ENCODE data around the gene PKHD1. TPM values are rescaled to one million over a fixed set of nuclear protein-coding genes. Genes with fewer than 3 reads are reported as not detected.

PKHD1 gene
- total RNA-seq, 2 experiments from 2014 or later, result not detected

GRCh38 chr6:51600514-51600913, 486.9 kb downstream of the PKHD1 start:
- no peak overlapping the region for H3K4me3 Mint-ChIP-seq
- no peaks in the 10 kb centered on the region for H3K27me3 Mint-ChIP-seq
- no peaks in the 10 kb centered on the region for H3K4me1 Mint-ChIP-seq
- DNase-seq, result no peak
- no peaks in the 10 kb centered on the region for H3K36me3 Mint-ChIP-seq
- peaks cover 12% of the 10 kb centered on the region for H3K9me3 Mint-ChIP-seq
- no peak overlapping the region for H3K27ac Mint-ChIP-seq

- Mint-ChIP-seq H3K27me3 (no peaks in the 10 kb centered on the region), H3K9me3 (peaks cover 14% of the 10 kb centered on the region), H3K4me3 (no peak overlapping the region), H3K36me3 (no peaks in the 10 kb centered on the region), H3K4me1 (no peaks in the 10 kb centered on the region), H3K27ac (no peak overlapping the region)
- DNase-seq, result no peak
Measured at GRCh38 chr6:51598171-51598570, 489.2 kb downstream of the PKHD1 start.

- no peak for DNase-seq
- Mint-ChIP-seq H3K27me3 (no peaks in the 10 kb centered on the region), H3K4me1 (no peaks in the 10 kb centered on the region), H3K36me3 (no peaks in the 10 kb centered on the region), H3K9me3 (peaks cover 14% of the 10 kb centered on the region), H3K4me3 (no peak overlapping the region), H3K27ac (no peak overlapping the region)
Measured at GRCh38 chr6:51594981-51595380, 492.4 kb downstream of the PKHD1 start.

- no peak for DNase-seq
- no peak overlapping the region for H3K27ac Mint-ChIP-seq
Measured at GRCh38 chr6:51585264-51585663, 502.1 kb downstream of the PKHD1 start.

GRCh38 chr6:51584163-51584562, 503.2 kb downstream of the PKHD1 start:
- DNase-seq, result no peak
- no peak overlapping the region for H3K4me3 Mint-ChIP-seq
- H3K36me3 Mint-ChIP-seq, result no peaks in the 10 kb centered on the region
- H3K27ac Mint-ChIP-seq, result no peak overlapping the region
- no peaks in the 10 kb centered on the region for H3K27me3 Mint-ChIP-seq
- peaks cover 10% of the 10 kb centered on the region for H3K9me3 Mint-ChIP-seq
- H3K4me1 Mint-ChIP-seq, result no peaks in the 10 kb centered on the region

More at GRCh38 chr6:51585264-51585663, 502.1 kb downstream of the PKHD1 start:
- H3K4me3 Mint-ChIP-seq, result no peak overlapping the region
- peaks cover 10% of the 10 kb centered on the region for H3K9me3 Mint-ChIP-seq
- no peaks in the 10 kb centered on the region for H3K36me3 Mint-ChIP-seq
- no peaks in the 10 kb centered on the region for H3K4me1 Mint-ChIP-seq
- no peaks in the 10 kb centered on the region for H3K27me3 Mint-ChIP-seq

- no peaks in the 10 kb centered on the region for H3K4me1 Mint-ChIP-seq
- no peaks in the 10 kb centered on the region for H3K27me3 Mint-ChIP-seq
- no peak overlapping the region for H3K4me3 Mint-ChIP-seq
- DNase-seq, result no peak
- peaks cover 12% of the 10 kb centered on the region for H3K9me3 Mint-ChIP-seq
- no peaks in the 10 kb centered on the region for H3K36me3 Mint-ChIP-seq
- H3K27ac Mint-ChIP-seq, result no peak overlapping the region
Measured at GRCh38 chr6:51578994-51579393, 508.4 kb downstream of the PKHD1 start.

- Mint-ChIP-seq H3K4me3 (no peak overlapping the region), H3K27ac (no peak overlapping the region)
Measured at GRCh38 chr6:51578362-51578761, 509.1 kb downstream of the PKHD1 start.

GRCh38 chr6:51574040-51574439, 513.4 kb downstream of the PKHD1 start:
- H3K4me1 Mint-ChIP-seq, result no peaks in the 10 kb centered on the region
- H3K27me3 Mint-ChIP-seq, result no peaks in the 10 kb centered on the region
- no peak overlapping the region for H3K4me3 Mint-ChIP-seq
- H3K9me3 Mint-ChIP-seq, result peaks cover 7% of the 10 kb centered on the region
- H3K27ac Mint-ChIP-seq, result no peak overlapping the region
- no peaks in the 10 kb centered on the region for H3K36me3 Mint-ChIP-seq
- DNase-seq, result no peak

More at GRCh38 chr6:51578362-51578761, 509.1 kb downstream of the PKHD1 start:
- Mint-ChIP-seq H3K4me1 (no peaks in the 10 kb centered on the region), H3K9me3 (peaks cover 12% of the 10 kb centered on the region), H3K36me3 (no peaks in the 10 kb centered on the region), H3K27me3 (no peaks in the 10 kb centered on the region)
- no peak for DNase-seq

GRCh38 chr6:51571168-51571567, 516.2 kb downstream of the PKHD1 start:
- Mint-ChIP-seq H3K9me3 (peaks cover 2% of the 10 kb centered on the region), H3K4me1 (no peaks in the 10 kb centered on the region), H3K4me3 (no peak overlapping the region), H3K27ac (no peak overlapping the region), H3K27me3 (no peaks in the 10 kb centered on the region), H3K36me3 (no peaks in the 10 kb centered on the region)
- no peak for DNase-seq

GRCh38 chr6:51570168-51570921, 517.1 kb downstream of the PKHD1 start:
- Mint-ChIP-seq H3K4me3 (no peak overlapping the region), H3K27ac (no peak overlapping the region), H3K27me3 (no peaks in the 10 kb centered on the region), H3K4me1 (no peaks in the 10 kb centered on the region), H3K9me3 (peaks cover 2% of the 10 kb centered on the region), H3K36me3 (no peaks in the 10 kb centered on the region)
- no peak for DNase-seq

GRCh38 chr6:51569594-51569993, 517.8 kb downstream of the PKHD1 start:
- Mint-ChIP-seq H3K4me1 (no peaks in the 10 kb centered on the region), H3K9me3 (peaks cover 2% of the 10 kb centered on the region), H3K4me3 (no peak overlapping the region), H3K27me3 (no peaks in the 10 kb centered on the region), H3K27ac (no peak overlapping the region), H3K36me3 (no peaks in the 10 kb centered on the region)
- no peak for DNase-seq

GRCh38 chr6:51568771-51569170, 518.6 kb downstream of the PKHD1 start:
- Mint-ChIP-seq H3K27ac (no peak overlapping the region), H3K4me1 (no peaks in the 10 kb centered on the region), H3K9me3 (no peaks in the 10 kb centered on the region), H3K27me3 (no peaks in the 10 kb centered on the region), H3K4me3 (no peak overlapping the region), H3K36me3 (no peaks in the 10 kb centered on the region)
- no peak for DNase-seq

GRCh38 chr6:51565472-51565871, 521.9 kb downstream of the PKHD1 start:
- no peak overlapping the region for H3K27ac Mint-ChIP-seq
- H3K4me1 Mint-ChIP-seq, result no peaks in the 10 kb centered on the region
- no peaks in the 10 kb centered on the region for H3K27me3 Mint-ChIP-seq
- H3K4me3 Mint-ChIP-seq, result no peak overlapping the region
- H3K36me3 Mint-ChIP-seq, result no peaks in the 10 kb centered on the region
- DNase-seq, result no peak
- no peaks in the 10 kb centered on the region for H3K9me3 Mint-ChIP-seq

Data from activated naive CD8-positive, alpha-beta T cell treated with anti-CD3 and anti-CD28 coated beads for 36 hours (primary cell).